HTERT RPE-1 (cell line): ENCODE data around the gene RITA1.

Source experiments
- in situ Hi-C: fragments of 300-500 bp; cut with MboI; formaldehyde crosslinking; loops from 4 replicates; pipeline ENCODE4 v1.14.3; 2020; ENCODE audit warnings: low sequenced_read_pairs

Gene RITA1

DNA sequence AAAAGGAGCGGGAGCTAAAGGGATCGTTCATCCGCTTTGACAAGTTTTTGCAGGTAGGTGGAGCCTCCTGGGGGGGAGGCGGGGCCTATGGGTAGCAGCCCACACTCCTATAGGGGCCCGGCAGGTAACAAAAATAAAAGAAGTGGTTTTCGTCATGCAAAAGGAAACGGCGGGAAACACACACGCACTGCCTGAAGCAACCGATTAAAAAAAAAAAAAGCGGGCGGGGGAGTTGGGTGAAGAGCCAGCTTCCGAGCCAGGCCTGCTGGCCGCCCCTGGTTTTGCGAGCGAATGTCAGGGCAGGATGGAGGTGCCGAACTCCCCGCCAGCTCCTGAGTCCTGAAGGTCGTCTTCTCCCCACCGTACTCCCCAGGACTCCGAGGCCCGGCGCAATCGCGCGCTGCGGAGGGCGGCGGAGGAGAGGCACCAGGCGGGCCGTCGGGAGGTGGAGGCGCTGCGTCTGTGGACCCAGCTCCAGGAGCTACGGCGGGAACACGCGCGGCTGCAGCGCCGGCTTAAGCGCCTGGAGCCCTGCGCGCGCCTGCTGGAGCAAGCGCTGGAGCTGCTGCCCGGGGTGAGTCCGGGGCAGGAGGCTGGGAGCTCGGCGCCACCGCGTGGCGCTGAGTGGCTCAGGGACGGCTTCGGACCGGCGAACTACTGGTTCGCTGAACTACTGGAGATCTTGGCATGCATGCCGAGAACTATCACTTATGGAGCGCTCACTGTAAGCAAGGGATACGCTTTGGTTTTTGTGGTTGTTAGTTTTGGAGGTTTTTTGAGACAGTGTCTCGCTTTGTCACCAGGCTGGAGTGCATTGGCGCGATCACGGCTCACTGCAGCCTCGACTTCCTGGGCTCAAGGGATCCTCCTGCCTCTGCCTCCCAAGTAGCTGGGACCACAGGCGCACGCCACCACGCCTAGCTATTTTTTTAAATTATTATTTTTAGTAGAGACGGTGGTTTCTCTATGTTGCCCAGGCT lies 32.4 kb upstream of the RITA1 start:
- in situ Hi-C loops, result no loop called here

DNA sequence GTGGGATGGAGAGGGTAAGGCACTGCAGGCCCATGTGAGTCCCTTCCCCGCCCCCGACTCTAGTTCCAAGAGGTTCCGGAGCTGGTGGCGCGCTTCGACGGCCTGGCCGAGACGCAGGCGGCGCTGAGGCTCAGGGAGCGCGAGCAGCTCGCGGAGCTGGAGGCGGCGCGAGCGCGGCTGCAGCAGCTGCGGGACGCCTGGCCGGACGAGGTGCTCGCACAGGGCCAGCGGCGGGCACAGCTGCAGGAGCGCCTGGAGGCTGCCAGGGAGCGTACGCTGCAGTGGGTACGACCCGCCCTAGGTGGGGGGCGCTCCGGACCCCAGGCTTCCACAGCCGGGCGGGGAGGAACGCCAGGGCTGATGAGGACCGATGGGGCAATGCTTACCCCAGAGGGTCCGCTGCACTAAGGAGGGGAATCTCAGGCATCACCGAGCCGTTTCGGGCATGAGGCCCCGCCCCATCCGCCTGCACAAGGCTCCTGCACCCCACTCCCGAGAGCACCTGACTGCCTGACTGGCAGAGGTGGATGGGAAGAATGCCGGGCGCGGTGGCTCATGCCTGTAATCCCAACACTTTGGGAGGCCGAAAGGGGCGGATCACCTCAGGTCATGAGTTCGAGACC lies 31.1 kb upstream of the RITA1 start:
- in situ Hi-C loops, result no loop called here

DNA sequence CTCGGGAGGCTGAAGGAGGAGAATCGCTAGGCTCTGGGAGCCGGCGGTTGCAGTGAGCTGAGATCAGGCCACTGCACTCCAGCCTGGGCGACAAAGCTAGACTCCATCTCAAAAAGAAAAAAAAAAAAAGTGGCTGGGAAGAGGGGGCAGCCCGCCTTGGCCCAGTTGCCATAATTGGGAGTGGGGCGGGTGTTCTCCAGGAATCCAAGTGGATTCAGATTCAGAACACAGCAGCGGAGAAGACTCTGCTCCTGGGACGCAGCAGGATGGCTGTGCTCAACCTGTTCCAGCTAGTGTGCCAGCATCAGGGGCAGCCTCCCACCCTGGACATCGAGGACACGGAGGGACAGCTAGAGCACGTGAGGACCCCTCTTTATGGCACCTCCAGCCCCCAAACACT lies 30.5 kb upstream of the RITA1 start:
- in situ Hi-C loops, result no loop called here

DNA sequence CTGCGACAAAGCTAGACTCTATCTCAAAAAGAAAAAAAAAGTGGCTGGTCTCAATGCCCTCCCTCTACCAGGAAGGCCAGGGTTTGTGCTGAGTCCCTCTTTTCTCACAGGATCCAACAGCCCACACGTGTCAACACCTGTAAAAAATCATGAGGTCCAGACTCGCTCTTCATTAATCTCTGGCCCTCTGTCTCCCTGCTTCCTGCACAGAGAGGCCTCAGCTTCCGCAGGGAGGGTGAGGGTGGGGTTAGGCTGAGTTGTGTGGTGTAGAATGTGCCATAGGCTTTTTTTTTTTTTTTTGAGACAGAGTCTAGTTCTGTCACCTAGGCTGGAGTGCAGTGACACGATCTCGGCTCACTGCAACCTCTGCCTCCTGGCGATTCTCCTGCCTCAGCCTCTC lies 29.9 kb upstream of the RITA1 start:
- in situ Hi-C loops, result no loop called here

DNA sequence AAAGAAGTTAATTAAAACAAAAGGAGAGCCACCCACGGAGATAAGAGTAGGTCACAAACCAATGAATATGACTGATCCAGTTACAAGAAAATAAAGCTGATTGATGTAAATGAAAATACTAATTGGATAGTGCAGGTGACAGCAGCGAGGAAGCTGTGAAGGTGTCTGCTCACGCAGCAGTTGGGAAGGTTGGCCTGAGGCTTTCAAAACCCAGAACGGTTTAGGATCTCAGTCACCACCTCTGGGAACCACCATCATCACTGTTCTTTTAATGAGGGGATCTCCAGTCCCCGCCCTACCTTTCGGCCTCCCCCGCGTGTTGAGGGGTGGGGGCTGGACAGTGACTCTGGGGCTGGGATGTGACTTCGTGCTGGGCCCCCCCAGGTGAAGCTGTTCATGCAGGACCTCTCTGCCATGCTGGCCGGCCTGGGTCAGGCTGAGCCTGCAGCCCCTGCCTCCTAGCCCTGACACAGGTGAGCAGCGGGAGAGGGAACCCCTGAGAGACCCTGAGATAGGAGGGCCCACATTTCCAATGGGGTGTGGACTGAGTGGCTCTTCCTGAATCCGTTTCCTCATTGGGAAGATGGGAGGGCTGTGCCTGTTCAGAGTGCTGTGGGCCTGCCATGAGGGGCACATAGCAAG lies 28.2 kb upstream of the RITA1 start:
- in situ Hi-C loops, result no loop called here

DNA sequence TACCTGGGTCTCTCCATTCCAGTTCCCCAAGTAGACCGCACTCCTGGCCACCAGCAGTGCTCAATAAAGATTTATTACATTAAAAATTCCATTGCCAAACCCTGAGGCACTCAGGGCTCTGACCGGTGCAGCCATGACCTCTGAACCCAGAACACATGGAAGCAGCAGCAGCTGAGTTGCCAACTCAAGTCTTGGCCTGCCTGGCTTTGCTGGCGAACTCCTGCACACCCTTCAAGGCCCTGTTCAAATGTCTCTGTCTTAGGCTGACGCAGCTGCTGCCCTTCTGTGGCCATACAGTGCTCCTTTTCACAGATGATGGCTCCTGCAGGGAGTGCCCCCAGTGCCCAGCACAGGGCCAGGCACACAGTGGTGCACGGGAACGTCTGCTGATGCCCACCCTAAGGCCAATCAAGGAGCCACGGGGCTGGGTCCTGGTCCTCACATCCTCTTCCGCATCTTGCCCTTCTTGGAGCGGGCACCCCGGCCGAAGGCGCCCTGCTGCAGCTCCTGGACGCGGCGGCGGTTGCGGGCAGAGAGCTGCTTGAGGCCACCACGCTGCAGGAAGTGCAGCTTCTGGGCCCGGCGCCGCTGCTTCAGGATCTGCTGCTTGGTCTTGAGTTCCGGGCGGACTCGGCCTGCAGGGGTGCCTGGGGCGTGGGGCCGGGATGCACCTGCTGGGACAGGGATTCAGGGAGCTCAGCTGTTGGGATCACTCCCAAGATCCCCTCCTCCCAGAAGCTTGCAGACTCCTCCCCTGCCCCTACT lies 26.9 kb upstream of the RITA1 start:
- in situ Hi-C loops, result no loop called here

DNA sequence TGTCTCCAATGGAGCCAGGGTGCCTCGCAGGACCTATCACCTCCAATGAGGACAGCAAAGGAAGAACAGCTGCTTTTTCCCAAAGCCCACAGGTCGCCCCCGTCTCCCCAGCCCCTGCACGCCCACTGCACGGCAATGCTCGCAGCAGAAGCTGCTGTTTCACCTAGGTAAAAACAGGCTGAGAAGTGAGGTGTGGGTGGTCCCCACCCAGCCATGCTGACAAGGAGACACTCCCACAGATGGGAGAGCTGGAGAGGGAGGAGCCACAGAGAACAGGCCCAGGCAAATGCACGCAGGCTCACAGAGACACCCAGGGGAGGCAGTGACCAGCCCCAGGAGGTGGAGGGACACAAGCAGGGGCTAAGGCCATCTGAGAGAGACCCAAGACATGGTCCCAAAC lies 25.6 kb upstream of the RITA1 start:
- in situ Hi-C loops, result no loop called here

DNA sequence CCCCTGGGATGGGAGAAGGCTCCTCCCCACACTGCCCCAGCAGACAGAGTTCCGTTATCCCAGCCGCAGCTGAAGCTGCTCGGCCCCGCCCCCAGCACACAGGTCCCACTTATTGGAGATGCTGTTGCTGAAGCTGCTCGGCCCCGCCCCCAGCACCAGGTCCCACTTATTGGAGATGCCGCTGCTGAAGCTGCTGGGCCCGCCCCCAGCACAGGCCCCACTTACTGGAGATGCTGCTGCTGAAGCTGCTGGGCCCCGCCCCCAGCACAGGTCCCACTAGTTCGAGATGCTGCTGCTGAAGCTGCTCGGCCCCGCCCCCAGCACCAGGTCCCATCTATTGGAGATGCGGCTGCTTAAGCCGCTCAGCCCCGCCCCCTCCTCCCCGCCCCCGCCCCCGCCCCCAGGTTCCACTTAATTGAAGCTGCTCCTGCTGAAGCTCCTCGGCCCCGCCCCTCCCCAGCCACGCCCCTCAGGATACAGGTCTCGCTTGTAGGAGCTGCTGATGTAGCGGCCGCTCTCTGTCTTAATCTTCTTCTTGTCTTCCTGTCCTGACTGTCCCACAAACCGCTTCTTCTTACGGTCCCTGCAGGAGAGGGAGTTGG lies 24.0 kb upstream of the RITA1 start:
- in situ Hi-C loops, result no loop called here

DNA sequence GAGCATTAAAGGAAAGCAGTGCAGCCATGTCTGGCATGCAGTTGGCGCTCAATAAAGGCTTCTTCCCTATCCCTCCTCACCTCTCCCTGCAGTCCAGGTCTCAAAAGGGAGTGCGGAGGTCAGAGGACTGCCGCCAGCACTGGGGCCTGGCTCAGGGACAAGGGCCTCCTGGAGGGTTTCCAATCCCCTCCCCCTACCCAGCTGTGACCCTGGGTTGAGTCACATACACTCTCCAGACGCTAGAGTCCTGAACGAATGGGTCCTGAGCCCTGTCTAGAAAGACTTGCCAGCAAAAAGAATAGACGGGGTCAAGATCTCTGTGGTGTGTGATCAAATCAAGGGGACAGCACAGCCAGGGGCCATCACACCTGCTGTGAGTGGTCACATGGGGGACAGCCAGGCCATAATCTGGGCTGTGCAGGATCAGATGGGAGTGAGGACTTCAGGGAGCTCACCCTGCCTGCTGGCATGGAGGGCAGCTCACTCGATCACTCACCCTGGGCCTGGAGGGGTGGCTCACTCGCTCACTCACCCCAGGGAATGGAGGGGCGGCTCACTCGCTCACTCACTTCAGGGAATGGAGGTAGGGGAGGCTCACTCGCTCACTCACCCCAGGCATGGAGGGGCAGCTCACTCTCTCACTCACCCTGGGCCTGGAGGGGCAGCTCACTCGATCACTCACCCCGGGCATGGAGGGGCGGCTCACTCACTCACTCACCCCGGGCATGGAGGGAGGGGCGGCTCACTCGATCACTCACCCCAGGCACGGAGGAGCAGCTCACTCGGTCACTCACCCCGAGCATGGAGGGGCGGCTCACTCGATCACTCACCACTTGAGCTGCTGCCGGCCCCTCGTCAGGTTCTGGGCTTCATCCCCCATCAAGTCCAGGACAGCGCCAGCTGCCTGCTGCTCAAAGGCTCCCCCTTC lies 23.2 kb upstream of the RITA1 start:
- in situ Hi-C loops, result no loop called here

DNA sequence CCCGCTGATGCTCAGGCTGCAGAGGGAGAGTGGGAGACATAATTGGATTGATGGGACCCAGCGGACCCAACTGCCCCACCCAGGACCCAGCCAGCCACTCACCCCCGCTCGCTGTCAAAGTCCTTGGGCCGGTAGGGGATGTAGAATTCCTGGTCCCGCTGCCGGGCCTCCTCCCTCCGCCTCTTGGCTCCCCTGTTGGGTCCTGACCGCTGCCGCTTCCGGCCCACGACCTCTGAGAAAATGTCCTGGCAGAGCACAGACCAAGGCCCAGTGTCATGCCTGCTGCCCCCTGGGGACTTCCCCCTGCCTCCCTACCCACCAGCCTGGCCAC lies 22.5 kb upstream of the RITA1 start:
- in situ Hi-C loops, result no loop called here

DNA sequence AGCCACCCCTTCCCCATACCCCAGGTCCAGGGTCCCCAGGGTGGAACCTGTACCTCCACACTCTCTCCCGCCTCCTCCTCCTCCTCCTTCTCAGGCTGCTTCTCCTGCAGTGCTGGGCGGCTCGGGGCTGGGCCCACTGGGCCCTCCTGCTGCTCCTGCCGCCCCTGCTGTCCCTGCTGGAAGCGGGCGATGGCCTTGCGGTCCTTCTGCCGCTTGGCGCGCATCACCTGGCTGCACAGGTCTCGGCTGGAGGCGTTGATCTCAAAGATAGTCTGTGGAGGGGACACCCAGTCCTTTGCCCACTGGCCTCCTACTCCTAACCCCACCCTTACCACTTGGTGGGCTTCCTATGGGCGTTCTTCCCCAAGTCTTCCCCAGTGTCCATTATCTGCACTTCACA lies 21.5 kb upstream of the RITA1 start:
- in situ Hi-C loops, result no loop called here

DNA sequence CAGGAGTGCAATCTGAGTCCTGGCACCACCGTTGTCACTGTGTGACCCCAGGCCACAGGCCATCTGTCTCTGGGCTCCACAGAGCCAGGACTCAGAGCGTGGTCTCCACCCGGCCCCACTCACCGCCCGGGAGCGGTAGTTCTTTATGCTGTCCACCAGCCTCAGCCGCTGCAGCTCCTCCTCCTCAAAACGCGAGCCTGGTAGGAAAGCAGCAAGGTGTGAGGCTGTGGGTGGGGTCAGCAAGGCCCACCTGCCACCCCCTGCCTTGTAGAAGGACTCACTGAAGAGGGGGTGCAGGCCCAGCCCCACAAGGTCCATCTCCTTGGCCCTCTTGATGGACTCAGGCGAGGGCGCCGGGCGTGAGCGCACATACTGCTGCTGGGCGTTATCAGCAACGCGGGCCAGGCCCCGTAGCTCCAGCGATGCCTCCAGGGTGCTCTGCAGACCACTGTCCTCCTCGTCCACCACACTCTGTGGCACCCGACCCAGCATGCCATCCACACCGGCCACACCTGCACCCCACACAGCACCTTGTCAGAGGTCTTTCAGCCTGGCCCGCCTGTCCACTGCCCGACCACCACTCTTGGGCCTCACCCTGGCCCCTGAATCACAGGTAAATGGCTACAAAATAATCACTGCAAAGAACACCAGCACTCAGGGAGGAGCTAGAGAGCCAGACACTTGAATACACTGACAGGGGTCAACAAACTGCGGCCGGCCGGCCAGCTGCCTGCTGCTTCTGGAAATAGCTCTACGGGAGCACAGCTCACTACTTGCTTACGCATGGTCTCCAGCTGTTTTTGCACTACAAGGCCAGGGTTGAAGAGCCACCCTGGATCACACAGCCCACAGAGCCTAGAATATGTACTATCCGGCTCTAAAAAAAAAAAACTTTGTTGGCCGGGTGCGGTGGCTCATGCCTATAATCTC lies 19.7 kb upstream of the RITA1 start:
- in situ Hi-C loops, result no loop called here

DNA sequence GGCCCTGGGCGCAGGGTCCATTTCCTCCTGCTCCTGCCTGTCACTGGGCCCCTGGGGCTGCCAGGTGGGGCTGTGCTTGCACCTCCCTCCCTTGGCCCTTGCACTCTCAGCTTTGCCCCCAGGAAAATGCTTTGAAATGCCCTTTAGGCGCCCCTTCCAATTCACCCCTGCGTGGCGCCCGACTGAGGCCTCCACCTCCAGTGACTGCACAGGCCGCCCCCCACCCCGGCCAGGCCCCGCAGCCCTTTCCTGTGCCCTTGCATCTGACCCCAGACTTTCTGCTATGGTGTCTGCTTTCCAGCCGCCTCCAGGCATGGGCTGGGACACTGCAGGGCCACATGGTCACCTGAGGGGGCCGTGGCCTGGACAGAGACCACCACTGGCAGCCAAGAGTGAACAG lies 17.7 kb upstream of the RITA1 start:
- in situ Hi-C loops, result no loop called here

DNA sequence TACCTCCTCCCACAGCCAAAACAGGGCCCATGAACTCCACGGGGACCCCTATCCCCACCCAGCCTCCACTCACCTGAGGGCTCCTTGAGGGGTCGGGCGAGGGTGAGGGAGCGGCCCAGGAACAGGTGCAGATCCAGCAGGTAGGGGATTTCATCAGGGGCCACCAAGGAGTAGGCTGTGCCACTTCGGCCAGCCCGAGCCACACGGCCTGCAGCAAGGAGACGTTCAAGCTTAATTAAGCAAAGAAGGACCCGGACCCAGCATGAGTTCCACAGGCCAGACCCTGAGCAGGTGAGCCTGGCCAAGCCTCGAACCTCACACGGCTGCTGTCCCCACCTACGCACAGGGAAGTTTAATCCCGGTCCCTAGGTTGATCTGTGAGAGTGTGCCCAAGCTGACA lies 15.8 kb upstream of the RITA1 start:
- in situ Hi-C loops, result no loop called here

DNA sequence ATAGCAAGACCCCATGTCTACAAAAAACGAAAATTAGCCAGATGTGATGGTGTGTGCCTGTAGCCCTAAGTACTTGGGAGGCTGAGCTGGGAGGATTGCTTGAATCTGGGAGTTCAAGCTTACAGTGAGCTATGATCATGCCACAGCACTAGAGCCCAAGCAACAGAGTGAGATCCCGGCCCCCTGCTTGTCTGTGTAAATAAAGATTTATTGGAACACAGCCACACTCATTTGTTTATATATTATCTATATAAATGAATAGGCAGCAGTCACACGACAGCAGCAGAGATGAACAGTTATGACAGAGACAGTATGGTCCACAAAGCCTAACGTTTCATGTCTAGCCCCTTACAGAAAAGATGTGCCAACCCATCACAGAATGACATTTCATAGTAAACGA lies 15.1 kb upstream of the RITA1 start:
- in situ Hi-C loops, result no loop called here

DNA sequence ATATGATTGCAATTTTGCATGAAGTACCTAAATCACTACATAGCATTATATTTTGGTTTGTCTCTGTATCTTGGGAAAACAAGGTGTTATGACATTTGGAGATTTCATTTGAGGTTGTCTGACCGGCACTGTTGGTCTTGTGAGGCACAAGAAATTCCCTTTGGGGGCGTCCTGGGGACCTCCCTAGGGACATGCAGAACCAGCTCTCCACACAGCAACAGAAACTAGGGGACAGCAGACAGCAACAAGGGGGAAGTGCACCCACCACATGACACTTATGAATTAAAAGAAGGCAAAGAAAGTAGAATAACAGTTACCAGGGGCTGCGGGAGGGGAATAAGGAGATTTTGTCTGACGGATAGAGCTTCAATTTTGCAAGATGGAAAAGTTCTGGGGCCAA lies 14.6 kb upstream of the RITA1 start:
- in situ Hi-C loops, result no loop called here

DNA sequence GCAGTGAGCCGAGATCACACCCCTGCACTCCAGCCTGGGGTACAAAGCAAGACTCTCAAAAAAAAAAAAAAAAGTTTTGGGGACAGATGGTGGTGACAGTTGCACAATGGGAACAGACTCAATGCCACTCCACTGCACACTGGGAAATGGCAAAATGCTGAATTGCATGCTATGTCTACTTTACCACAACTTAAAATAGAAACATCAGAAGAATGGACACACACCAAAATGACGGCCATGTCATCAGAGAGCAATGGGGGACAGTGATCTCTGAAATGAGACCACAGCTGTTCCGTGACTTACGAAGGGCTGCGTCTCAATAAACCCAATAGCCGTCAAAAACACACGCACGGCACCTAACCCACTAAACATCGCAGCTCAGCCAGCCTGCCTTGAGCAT lies 14.0 kb upstream of the RITA1 start:
- in situ Hi-C loops, result no loop called here

DNA sequence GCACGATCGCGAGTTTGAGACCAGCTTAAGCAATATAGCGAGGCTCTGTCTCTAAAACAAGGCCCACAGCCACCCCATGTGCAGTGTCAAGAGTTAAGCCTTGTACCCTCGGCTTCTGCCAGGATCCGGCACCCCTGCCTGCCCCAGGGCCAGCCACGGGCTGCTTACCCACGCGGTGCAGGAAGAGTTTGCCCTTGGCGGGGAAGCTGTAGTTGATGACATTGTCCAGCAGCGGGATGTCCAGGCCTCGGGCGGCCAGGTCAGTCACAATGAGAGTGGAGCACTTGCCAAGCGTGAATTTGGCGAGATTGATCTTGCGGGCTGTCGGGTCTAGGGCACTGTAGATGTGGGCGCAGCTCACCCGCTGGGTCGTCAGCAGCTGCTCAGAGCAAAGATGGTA lies 13.3 kb upstream of the RITA1 start:
- in situ Hi-C loops, result no loop called here
